Prostate gland (tissue), 2 donors: ENCODE results near the gene COX6A1. TPM values are rescaled to one million over a fixed set of nuclear protein-coding genes. Genes with fewer than 3 reads are reported as not detected.

Experiments used
- DNase-seq: peaks from one replicate; pipeline ENCODE4 v3.0.0-alpha.2; 2019; ENCODE audit warnings: low spot score
- H3K27ac ChIP-seq, 2 donors: fragments of 200-600 bp; sonication (generic); 2 replicates each; pipeline ENCODE4 v1.5.1; 2017 to 2019
- H3K27me3 ChIP-seq: fragments of 200-600 bp; sonication (generic); replicated peaks from 2 replicates; pipeline ENCODE4 v1.5.1; 2019; ENCODE audit not compliant: insufficient read depth
- H3K36me3 ChIP-seq, 2 donors: fragments of 200-600 bp; sonication (generic); 1 replicate in 1 of 2; 2 replicates in 1 of 2; pipeline versions ENCODE4 v1.5.1 to v1.8.1; 2017 to 2019
- H3K4me1 ChIP-seq: fragments of 200-600 bp; sonication (generic); replicated peaks from 2 replicates; pipeline ENCODE4 v1.5.1; 2019
- H3K4me3 ChIP-seq, 2 donors: fragments of 200-600 bp; sonication (generic); 2 replicates each; pipeline ENCODE4 v1.5.1; 2017 to 2019
- H3K9me3 ChIP-seq: fragments of 200-600 bp; sonication (generic); 2 replicates; pipeline ENCODE4 v1.5.1; 2017
- POLR2A ChIP-seq: fragments of 450-650 bp; IDR thresholded peaks from one replicate; pipeline ENCODE4 v1.6.1; 2016; ENCODE audit warnings: antibody characterized with exemption, mild to moderate bottlenecking
- POLR2AphosphoS5 ChIP-seq: sonication (generic); formaldehyde crosslinking; IDR thresholded peaks from one replicate; pipeline ENCODE4 v1.6.1; 2017; ENCODE audit warnings: antibody characterized with exemption
- WGBS: methylation state at CpG from one replicate; pipeline ENCODE4 v1.1.5; 2018; 5-methylcytosine and 5-hydroxymethylcytosine counted together
- intact Hi-C: fragments of 100-400 bp; cut with DNase I; formaldehyde crosslinking; loops from one replicate; pipeline ENCODE4 v1.14.2; 2022
- total RNA-seq, 2 donors: library from RNA; depleted of rRNA; stranded (reverse); fragments of >200 nt; gene quantifications; one replicate each; pipeline ENCODE4 v1.1.0, GENCODE V29; 2016
- TF ChIP-seq, protein P1 (sequence below), 4 experiments: fragments of 200-600 bp in 2 of 4; fragments of 450-650 bp in 2 of 4; sonication (generic) in 2 of 4; IDR thresholded peaks; 1 replicate in 3 of 4; 2 replicates in 1 of 4; pipeline ENCODE4 v1.5.1; 2016 to 2019; ENCODE audit warnings: antibody characterized with exemption in 4 of 4, mild to moderate bottlenecking in 2 of 4, moderate library complexity in 2 of 4

Gene COX6A1
- total RNA-seq, 2 donors from 2014 or later = 616 to 965 TPM

DNA sequence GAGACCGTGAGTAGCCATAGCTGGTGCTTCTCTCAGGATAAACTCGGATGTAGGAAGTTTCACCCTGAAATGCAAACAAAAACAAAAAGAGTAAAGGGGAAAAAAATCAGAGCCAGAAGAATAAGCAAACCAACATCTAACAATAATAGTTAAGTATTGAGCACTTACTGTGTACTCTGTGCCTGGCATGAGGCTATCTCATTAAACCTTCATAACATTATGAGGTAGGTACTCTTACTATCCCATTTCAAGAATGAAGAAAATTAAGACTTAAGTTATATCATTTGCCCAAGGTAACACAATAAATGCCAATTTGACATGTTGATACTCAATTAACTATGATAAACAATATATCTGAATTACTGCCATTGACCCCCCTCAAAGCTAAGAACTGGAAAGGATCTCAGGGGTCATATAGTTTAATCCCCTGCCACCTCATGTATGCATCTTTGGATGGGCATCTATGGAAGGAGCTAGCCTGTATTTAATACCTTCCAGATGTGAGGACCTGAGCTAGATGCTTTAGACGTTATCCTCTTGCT is 24.3 kb downstream of the COX6A1 start:
- TF ChIP-seq POLR2AphosphoS5 (no peak), POLR2A (no peak)
- TF ChIP-seq, protein P1, sequence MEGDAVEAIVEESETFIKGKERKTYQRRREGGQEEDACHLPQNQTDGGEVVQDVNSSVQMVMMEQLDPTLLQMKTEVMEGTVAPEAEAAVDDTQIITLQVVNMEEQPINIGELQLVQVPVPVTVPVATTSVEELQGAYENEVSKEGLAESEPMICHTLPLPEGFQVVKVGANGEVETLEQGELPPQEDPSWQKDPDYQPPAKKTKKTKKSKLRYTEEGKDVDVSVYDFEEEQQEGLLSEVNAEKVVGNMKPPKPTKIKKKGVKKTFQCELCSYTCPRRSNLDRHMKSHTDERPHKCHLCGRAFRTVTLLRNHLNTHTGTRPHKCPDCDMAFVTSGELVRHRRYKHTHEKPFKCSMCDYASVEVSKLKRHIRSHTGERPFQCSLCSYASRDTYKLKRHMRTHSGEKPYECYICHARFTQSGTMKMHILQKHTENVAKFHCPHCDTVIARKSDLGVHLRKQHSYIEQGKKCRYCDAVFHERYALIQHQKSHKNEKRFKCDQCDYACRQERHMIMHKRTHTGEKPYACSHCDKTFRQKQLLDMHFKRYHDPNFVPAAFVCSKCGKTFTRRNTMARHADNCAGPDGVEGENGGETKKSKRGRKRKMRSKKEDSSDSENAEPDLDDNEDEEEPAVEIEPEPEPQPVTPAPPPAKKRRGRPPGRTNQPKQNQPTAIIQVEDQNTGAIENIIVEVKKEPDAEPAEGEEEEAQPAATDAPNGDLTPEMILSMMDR (IDR thresholded peaks at IDR 0.05) = no peak
- no peak overlapping the region for H3K4me3 ChIP-seq
- H3K27ac ChIP-seq = no peak overlapping the region
- WGBS = 78% methylated on average over 3 of the region's 3 CpGs
- DNase-seq = no peak
- H3K4me1 ChIP-seq = no peaks in the 10 kb centered on the region
- intact Hi-C loops = no loop called here
- peaks cover 12 to 13% of the 10 kb centered on the region in 2 donors for H3K36me3 ChIP-seq
- no peaks in the 10 kb centered on the region for H3K9me3 ChIP-seq
- H3K27me3 ChIP-seq = no peaks in the 10 kb centered on the region

DNA sequence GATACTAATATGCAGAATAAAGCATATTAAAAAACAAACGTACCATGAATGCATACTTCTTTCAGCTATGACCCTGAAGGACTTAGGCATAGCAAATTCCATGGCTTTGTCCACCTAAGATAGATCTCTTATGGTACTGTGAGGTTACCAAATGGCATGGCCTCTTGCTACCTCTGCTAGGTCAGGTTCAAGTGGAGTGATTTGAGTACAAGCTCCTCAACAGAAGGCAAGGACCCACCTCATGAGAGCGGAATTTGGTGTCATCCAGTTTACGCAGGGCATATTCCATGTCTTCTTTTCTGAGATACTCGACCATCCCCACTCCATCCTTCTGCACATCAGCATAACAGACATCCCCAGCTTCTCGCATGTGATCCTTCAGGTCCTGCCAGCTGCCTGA is 25.8 kb downstream of the COX6A1 start:
- H3K36me3 ChIP-seq = peaks cover 12 to 13% of the 10 kb centered on the region in 2 donors
- TF ChIP-seq POLR2A (no peak), POLR2AphosphoS5 (no peak)
- TF ChIP-seq, protein P1 (IDR thresholded peaks at IDR 0.05) = no peak
- H3K4me3 ChIP-seq = no peak overlapping the region
- intact Hi-C loops = no loop called here
- no peaks in the 10 kb centered on the region for H3K4me1 ChIP-seq
- H3K9me3 ChIP-seq = no peaks in the 10 kb centered on the region
- 83% methylated on average over 5 of the region's 5 CpGs for WGBS
- DNase-seq = no peak
- no peak overlapping the region for H3K27ac ChIP-seq
- H3K27me3 ChIP-seq = no peaks in the 10 kb centered on the region

DNA sequence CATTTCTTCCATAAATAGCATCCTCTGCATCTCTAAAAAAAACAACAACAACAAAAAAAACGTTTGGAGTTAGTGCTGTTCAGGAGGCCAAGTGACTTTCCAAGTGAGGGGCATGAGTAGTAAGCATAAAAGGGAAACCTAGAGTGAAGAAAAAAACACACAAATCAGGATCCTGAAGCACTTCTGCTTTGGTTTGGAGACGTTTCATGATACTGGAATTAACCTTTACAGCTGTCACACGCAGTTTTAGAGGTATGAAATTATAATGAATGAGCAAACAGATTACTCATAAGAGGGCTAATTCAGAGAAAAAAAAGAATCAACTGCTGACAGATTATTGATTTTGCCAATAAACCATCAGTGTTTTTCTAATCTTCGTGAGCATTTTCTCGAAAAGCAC is 27.8 kb downstream of the COX6A1 start:
- intact Hi-C loops = no loop called here
- no peaks in the 10 kb centered on the region for H3K27me3 ChIP-seq
- no peak for DNase-seq
- 46% methylated on average over 5 of the region's 5 CpGs for WGBS
- TF ChIP-seq, protein P1 (IDR thresholded peaks at IDR 0.05) = no peak
- TF ChIP-seq POLR2A (no peak), POLR2AphosphoS5 (no peak)
- no peaks in the 10 kb centered on the region for H3K9me3 ChIP-seq
- no peak overlapping the region for H3K4me3 ChIP-seq
- no peaks in the 10 kb centered on the region for H3K4me1 ChIP-seq
- no peak overlapping the region for H3K27ac ChIP-seq
- H3K36me3 ChIP-seq = peaks cover 4 to 13% of the 10 kb centered on the region in 2 donors

DNA sequence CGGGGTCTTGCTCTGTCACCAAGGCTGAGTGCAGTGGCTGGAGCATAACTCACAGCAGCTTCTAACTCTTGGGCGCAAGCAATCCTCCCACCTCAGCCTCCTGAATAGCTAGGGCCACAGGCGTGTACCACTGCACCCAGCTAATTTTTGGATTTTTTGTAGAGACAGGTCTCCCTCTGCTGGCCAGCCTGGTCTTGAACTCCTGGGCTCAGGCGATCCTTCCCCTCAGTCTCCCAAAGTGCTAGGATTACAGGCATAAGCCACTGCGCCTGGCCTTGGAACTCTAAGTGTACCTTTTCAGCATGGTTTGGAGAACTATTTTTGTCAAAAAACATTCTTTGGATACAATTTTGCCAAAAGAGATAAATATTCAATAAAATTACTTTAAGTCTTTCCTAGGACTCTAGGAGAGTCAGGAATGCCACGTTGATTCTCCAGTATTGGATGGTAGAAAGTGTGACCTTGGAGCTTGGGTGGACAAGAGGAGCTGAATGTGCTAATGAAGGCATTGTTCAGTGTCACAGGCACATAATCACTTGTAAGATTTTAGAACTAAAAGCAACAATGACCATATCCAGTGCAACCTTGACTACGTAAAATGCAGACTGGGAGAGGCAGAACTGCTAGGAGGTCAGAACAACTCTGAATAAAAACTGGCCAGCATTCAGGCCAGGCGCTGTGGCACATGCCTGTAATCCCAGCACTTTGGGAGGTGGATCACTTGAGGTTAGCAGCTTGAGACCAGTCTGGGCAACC is 28.8 kb downstream of the COX6A1 start:
- 56% methylated on average over 8 of the region's 8 CpGs for WGBS
- H3K27me3 ChIP-seq = no peaks in the 10 kb centered on the region
- peak; percentile 11 for DNase-seq

More for the DNA sequence above, 28.8 kb downstream of the COX6A1 start:
- no peak for TF ChIP-seq POLR2A
- TF ChIP-seq, protein P1 (IDR thresholded peaks at IDR 0.05) = peak in 2 of 4 experiments; percentile 31 to 50
- H3K36me3 ChIP-seq = peaks cover 4 to 13% of the 10 kb centered on the region in 2 donors
- no peak overlapping the region for H3K4me3 ChIP-seq
- intact Hi-C loops = no loop called here
- no peak overlapping the region for H3K27ac ChIP-seq
- no peaks in the 10 kb centered on the region for H3K9me3 ChIP-seq
- H3K4me1 ChIP-seq = no peaks in the 10 kb centered on the region
